ENCODE data around the gene HES3.

DNA sequence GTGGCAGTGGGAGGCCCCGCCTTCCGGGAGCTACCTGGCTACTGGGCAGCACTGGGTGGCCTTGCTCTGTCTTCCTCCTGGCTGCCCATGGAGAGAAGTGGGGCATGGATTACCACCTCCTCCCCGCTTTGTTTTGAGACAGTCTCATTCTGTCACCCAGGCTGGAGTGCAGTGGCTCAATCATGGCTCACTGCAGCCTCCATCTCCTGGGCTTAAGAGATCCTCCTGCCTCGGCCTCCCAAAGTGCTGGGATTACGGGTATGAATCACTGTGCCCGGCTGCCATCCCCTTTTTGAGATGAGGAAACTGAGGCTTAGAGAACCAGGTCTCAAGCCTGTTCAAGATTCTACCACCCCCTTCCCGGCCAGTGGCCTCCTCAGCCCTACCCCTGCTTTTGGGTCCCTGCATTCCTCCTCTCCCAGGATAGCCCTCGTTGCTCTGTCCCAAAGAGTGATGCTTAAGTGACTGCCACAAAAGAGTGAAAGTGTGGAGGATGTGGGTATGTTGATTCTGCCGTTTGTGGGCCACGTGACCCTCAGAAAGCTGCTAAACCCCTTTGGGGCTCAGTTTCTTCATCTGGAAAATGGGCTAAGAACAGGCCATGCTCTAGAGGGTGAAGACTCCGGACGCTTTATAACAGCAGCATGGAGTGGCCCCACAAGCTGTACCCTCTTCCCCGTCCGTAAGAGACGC lies 7.8 kb downstream of the HES3 start:
- TF ChIP-seq, protein P1, sequence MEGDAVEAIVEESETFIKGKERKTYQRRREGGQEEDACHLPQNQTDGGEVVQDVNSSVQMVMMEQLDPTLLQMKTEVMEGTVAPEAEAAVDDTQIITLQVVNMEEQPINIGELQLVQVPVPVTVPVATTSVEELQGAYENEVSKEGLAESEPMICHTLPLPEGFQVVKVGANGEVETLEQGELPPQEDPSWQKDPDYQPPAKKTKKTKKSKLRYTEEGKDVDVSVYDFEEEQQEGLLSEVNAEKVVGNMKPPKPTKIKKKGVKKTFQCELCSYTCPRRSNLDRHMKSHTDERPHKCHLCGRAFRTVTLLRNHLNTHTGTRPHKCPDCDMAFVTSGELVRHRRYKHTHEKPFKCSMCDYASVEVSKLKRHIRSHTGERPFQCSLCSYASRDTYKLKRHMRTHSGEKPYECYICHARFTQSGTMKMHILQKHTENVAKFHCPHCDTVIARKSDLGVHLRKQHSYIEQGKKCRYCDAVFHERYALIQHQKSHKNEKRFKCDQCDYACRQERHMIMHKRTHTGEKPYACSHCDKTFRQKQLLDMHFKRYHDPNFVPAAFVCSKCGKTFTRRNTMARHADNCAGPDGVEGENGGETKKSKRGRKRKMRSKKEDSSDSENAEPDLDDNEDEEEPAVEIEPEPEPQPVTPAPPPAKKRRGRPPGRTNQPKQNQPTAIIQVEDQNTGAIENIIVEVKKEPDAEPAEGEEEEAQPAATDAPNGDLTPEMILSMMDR (IDR thresholded peaks at IDR 0.05): no peak
- no peak for TF ChIP-seq POLR2A (IDR thresholded peaks at IDR 0.05)

All from ovary (tissue), 3 donors.